GM21526 (cell line): Measurements from ENCODE around the gene RIPK1.

Source experiments
- ATAC-seq: cut with Tn5 transposase; IDR thresholded peaks from one replicate; pipeline ENCODE4 v1.9.1; 2021; ENCODE audit warnings: moderate library complexity; ENCODE audit not compliant: unreplicated experiment, low FRiP score

The RIPK1 gene

DNA sequence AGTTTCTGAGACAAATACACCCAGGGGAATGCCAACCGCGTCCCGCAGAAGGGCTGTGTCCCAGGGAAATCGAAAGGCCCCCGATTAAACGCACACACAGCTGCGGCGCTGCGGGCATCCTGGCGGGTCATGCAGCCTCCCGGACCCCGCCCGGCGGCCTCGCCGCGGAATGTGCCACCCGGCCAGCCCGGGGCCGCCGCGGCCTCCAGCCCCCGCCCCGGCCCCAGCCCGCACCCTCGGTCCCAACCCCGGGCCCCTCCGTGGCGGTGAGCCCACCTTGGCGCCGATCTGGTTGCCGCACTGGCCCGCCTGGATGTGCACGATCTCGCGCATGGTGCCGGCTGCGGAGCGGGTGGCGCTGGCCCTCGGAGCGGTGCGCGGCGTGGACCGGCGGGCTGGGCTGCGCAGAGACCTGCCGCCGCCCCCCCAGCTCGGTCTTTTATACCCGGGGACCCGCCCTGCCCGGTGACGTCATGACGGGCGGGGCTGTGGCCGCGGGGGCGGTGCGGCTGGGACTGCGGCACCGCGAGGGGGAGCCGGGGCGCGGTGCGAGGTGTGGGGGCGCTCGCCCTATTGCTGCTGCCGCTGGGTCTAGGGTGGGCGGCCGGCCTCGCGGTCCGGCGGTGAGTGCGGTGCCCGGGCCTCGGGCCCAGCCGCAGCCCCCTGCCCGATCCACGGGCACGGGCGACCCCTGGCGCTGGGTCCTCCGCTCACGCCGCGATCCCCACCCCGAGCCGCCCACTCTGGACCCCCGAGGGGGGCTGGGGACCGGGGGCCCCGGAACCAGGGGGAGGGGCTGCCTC is 89.0 kb downstream of the RIPK1 start, which contains the start of gene TUBB2A:
TSS of gene TUBB2A (minus strand) at position 414 of the 803 bp plus-strand sequence. CDS start at position 333, 81 bp downstream.
- ATAC-seq = peak; percentile 82

DNA sequence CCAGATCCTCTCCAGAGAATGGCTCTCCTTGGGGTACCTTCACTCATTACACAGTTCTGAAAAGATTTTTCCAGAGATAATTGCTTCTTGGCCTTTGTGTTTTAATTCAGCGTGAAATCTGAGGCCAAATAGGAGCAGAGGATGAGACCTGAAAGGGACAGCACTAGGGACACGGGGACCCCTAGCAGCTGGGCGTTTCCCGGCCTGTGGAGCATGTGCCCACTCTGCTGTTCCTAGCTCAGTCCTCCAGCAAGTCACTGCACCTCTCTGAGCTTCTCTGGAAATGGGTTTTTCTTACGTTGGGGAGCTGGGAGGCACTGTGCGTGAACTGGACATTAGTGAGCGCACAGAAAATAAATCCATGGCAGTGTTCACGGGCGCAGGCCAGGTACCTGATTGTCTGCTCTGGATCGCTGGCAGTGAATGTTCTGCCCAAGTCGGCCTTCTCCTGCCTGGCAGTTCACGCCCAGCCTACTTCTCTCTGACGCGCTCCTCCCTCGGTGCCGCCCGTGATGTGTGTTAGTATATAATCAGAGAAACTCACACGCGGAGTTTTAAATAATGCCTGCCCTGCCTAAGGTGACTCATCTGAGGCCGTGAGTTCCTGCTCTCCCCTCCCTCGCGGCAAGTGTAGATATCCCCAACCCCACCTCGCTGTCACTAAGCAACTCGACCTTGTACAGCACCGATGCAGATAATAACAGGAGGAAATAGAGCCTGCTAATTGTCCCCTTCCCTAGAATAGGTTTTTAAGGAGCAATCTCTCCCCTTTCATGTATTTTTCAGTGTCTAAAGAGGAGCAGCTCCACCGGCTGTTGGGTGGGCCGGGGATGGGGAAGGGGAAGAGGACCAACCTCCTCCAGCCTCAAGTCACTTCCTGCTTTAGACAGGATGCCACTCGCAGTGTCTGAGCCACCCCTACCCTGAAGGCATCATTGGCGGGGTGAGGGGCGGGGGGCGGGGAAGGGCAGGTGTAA is 91.8 kb downstream of the RIPK1 start:
- no peak for ATAC-seq

DNA sequence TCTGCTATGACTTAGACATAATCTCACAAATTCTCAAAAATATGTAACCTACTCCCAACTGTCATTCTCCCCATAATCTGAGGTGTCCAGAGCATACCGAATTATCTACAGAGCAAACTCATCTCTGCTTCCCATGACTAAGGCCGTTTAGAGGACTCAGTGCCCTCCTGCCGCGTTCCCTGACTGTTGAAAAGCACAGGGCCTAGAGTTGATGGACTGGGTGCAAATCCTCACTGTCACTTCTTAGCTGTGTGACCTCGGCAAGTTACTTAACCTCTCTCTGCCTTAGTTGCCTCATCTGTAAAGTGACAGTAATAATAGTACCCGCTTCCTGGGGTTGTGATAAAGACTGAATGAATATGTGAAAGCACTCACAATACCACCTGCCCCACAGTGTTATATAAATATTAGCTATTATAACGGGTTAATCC is 93.8 kb downstream of the RIPK1 start:
- no peak for ATAC-seq

DNA sequence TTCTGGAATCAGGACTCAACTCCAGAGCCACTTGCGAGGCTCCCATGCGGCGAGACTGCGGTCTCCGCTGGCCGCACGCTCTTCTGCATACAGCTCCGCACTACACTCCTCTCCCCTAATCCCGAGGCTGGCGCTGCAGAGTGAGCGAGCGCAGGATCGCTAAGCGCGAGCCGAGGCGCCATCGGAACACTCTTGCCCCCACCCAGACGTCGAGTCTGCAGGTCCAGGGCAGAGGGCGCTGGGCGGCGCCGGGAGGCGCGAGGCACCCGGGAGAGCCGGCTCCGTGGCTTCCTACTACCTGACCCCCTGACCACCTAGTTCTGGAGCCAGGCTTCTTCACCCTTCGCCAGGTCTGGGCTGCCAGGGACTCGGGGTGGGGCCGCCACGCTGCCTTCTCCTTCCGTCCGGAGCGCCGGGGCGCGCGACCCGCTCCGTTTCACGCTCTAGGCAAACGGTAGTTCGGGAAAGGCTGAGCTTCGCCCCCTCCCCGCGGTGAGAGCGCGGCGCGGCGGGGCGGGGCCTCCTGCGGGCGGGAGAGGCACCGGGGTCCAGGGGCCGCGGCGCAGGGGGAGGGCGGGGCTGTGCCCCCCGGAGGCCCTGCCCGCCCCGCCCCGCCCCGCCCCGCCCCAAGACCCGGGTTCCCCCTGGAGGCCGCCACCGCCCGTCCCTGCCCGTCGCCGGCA is 94.4 kb downstream of the RIPK1 start:
- peak; percentile 67 for ATAC-seq

DNA sequence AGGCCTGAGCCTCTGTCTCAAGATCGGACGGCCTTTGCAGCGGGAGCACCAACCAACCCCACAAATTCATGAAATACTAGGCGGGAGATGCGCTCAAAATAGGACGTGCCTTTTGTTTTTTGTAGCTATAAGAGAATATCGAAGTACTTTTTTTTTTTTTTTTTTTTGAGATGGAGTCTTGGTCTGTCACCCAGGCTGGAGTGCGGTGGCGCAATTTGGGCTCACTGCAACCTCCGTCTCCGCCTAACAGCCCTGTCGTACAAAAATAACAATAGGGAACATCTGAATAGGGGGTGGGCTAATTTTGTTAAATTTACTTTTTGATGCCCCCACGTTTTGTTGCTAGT is 94.9 kb downstream of the RIPK1 start:
- peak; percentile 21 for ATAC-seq

DNA sequence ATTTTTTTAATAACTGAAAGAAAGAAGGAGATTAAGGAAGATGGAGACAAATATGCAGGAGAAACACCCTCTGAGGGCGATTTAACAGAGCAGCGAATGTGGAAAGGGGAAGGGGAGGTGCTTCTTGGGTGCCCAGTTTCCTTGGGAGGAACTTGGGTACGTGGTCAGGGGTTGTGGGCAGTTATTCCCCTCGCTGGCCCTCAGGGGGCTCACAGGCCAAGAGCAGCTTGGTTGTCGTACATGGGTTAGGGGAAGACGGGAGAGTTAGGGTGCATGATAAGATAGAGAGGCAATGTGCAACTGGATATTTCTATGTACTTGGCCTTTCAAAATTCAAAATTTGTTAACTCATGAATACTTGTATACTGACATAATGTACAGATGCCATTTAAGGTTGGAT is 96.1 kb downstream of the RIPK1 start:
- no peak for ATAC-seq
